Activated gamma-delta T cell (primary cell): ENCODE measurements around the gene ACE.

Experiments used
- DNase-seq: peaks from one replicate; lab custom pipeline; 2025; lab: John Stamatoyannopoulos, UW

The ACE gene

DNA sequence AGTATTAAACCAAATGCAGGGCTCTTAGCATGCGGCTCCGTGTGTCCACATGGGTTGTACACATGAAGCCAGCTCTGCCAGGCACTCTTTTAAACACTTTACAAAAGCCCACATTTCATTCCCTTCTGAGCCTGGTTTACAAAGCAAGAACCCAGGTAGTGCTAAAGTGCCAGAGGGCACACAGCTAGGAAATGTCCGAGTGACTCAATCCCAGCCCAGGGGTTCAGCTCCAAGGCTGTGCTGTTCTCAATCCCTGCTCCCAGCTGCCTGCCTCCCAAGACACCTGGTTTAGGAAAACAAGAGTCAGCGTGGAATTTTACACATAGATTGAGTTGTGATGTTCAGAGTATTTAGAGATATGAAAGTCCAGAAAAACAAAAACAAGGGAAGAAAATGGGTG lies 60.1 kb downstream of the ACE start:
- no peak for DNase-seq

DNA sequence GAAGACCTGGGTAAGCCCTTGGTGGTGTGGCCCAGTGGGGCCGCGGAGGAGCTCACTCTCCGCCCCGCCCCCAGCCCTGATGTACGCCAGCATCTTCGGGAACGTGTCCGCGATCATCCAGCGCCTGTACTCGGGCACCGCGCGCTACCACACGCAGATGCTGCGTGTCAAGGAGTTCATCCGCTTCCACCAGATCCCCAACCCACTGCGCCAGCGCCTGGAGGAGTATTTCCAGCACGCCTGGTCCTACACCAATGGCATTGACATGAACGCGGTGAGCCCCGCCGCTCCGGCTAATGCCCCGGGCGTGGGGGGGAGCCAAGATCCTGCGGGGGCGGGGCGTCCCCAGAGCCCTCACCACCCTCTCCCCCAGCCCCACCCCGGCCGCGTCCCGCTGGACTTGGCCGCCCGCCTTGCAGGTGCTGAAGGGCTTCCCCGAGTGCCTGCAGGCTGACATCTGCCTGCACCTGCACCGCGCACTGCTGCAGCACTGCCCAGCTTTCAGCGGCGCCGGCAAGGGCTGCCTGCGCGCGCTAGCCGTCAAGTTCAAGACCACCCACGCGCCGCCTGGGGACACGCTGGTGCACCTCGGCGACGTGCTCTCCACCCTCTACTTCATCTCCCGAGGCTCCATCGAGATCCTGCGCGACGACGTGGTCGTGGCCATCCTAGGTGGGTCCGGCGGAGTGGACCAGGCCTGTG lies 61.3 kb downstream of the ACE start:
- no peak for DNase-seq

DNA sequence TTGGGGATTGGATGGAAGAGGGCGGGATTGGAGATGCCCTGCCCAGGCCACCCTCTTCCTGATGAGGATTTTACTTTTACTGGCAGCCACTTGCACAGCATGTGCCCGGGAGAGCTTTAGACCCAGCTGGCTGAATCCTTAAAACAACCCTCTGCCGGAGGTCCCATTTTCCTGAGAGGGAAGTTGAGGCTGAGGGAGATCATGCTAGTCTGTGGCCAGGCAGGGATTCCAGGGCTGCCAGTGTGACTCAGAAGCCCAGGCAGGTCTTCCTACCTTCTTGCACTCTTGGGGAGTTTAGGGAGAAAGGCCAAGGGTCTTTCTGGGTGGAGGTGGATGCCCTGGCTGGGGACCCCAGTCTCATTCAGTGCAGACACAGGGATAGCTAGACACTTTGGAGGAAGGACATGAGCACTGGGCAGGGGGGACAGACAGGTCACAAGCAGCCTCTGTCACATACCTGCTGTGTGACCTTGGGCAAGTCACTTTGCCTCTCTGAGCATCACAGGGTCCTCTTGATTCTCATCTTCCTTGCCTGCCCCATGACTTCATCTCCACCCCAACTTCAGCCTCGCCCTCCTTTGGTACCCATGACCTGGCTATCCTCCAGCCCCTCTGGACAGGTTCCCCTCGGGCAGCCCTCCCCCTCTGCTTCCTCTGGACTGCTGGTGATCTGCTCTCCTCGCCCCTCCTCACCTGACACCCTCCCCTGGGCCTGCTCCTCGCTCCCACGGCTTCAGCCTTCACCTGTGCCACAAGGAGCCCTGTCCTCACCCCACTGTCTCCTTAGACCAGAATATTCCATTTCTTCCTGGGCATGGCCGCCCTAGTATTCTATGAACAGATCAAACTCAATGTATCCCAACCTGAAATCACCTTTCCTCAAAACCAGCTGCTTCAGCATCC lies 62.1 kb downstream of the ACE start:
- DNase-seq, result no peak

GRCh38 chr17:63540590-63540989 lies 63.7 kb downstream of the ACE start:
- no peak for DNase-seq

GRCh38 chr17:63542218-63542545 lies 65.3 kb downstream of the ACE start:
- DNase-seq, result no peak

DNA sequence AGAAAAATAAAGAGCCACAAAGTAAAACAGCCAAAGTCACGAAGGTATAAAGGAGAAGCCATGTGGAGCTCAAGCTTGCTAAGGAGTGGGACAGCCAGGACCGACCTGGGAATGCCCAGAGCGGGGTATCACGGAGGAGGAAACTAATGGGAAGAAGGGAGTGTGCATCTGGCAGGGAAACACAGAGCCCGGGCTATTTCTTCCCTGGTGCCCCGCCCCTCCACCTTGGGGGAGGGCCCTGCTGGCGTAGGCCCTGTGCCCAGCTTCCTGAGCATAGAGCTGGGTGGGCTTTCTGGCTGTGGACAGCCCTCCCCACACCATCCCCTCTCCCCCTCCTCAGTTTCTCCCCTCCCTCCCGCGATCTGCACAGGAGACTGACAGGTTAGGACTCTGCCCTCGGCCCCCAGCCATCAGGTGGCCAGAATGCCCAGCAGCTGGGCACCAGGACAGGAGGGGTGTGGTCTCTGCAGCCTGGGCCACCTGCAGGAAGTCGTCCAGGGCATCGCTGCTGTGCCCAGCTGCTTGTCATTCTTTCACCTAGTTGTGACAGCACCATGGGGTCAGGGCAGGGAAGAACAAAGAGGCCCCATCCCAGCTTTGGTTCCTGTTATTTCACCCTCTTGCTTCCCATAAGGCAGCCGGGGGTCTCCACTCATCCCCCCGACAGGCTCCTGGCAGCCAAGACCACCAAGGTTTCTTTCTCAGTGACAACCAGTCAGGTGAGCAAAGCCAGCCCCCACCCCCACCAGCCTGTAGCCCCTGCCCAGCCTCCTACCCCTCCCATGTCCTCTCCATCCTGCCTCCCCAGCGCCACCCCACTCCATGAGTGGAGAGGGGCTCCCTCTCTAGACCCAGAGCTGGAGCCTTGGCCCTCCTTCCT lies 66.3 kb downstream of the ACE start:
- DNase-seq, result no peak

- no peak for DNase-seq
Measured at GRCh38 chr17:63543822-63544420, 67.1 kb downstream of the ACE start.

GRCh38 chr17:63544467-63545301 lies 67.8 kb downstream of the ACE start:
- DNase-seq, result no peak

DNA sequence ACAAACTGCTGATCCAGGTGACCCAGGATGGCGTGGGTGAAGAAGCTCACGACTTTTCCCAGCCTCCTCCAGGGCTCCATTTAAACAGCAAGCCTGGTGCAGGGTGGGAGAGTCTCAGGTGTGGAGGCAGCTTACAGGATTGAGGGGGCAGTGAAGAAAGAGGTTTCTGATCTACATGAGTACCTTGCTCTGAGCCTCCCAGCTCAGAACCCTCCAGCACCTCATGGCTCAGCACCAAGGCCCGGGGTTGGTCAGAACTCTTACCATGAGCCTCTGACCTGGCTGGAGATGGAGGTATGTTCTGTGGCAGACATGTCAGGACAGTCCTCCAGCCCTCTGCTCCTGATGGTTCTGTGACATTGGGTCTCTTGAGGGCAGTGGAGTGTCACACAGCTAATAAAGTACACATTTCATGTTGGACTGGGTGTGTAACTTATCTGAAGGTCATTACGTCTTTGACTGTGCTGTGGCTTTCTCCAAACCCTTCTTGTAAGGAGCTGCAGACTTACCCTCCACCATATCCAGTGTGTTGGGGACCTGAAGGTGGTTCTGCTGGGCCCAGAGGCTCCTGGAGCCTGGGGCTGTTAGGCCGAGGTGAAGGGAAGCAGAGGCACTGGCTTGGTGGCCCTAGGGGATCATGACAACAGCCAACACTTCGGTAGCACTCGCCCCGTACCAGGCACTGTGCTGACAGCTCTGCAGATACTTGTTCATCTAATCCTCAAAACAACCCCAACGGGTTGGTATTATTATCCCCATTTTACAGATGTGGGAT lies 69.6 kb downstream of the ACE start:
- no peak for DNase-seq

GRCh38 chr17:63547083-63547523 lies 70.2 kb downstream of the ACE start:
- no peak for DNase-seq
